DOHH2 (cell line): ENCODE measurements around the gene TGM6.

ENCODE experiments used
- H3F3A ChIP-seq: fragments of 200-600 bp; sonication (generic), shearing (Covaris generic); 2 replicates; pipeline ENCODE4 v1.6.0; 2016; ENCODE audit warnings: antibody characterized with exemption, mild to moderate bottlenecking; ENCODE audit not compliant: control insufficient read depth, insufficient read depth
- H3K27ac ChIP-seq: fragments of 200-600 bp; sonication (generic); 2 replicates; pipeline ENCODE4 v1.5.1; 2014; ENCODE audit warnings: low read depth, mild to moderate bottlenecking, low read length, moderate library complexity
- H3K27me3 ChIP-seq: fragments of 200-600 bp; sonication (generic); 2 replicates; pipeline ENCODE4 v1.6.1; 2014; ENCODE audit warnings: mild to moderate bottlenecking, low read length, mixed read lengths; ENCODE audit not compliant: control insufficient read depth
- H3K36me3 ChIP-seq: fragments of 200-600 bp; sonication (generic); 2 replicates; pipeline ENCODE4 v1.6.1; 2014; ENCODE audit warnings: mild to moderate bottlenecking, low read length, moderate library complexity, mixed read lengths; ENCODE audit not compliant: control insufficient read depth
- H3K4me1 ChIP-seq: fragments of 200-600 bp; sonication (generic); 2 replicates; pipeline ENCODE4 v1.6.1; 2014; ENCODE audit warnings: mild to moderate bottlenecking, low read length, mixed read lengths; ENCODE audit not compliant: control insufficient read depth
- H3K4me2 ChIP-seq: fragments of 200-600 bp; sonication (generic); 2 replicates; pipeline ENCODE4 v1.6.0; 2014; ENCODE audit warnings: mild to moderate bottlenecking, low read length, moderate library complexity
- H3K4me3 ChIP-seq: fragments of 200-600 bp; sonication (generic); 2 replicates; pipeline ENCODE4 v1.5.1; 2014; ENCODE audit warnings: mild to moderate bottlenecking, low read length, mixed read lengths
- H3K79me2 ChIP-seq: fragments of 200-600 bp; sonication (generic); 2 replicates; pipeline ENCODE4 v1.6.1; 2014; ENCODE audit warnings: mild to moderate bottlenecking, low read length, mixed read lengths; ENCODE audit not compliant: control insufficient read depth
- H3K9me2 ChIP-seq: fragments of 200-600 bp; sonication (generic); replicated peaks from 2 replicates; pipeline ENCODE4 v1.6.1; 2014; ENCODE audit warnings: mild to moderate bottlenecking, low read length, mixed read lengths; ENCODE audit not compliant: control insufficient read depth
- H3K9me3 ChIP-seq: fragments of 200-600 bp; sonication (generic); 2 replicates; pipeline ENCODE4 v1.6.1; 2014; ENCODE audit warnings: antibody characterized with exemption, low read length, mixed read lengths; ENCODE audit not compliant: control insufficient read depth, insufficient read depth
- H4K20me1 ChIP-seq: fragments of 200-600 bp; sonication (generic); 2 replicates; pipeline ENCODE4 v1.6.0; 2014; ENCODE audit warnings: low read depth, mild to moderate bottlenecking, antibody characterized with exemption, low read length, moderate library complexity; ENCODE audit not compliant: control insufficient read depth, insufficient read depth
- EZH2phosphoT487 ChIP-seq: fragments of 200-600 bp; sonication (generic); IDR thresholded peaks from 2 replicates; pipeline ENCODE4 v1.6.1; 2017; ENCODE audit warnings: borderline replicate concordance, mild to moderate bottlenecking, antibody characterized with exemption, low read length, moderate library complexity, mixed read lengths
- TF ChIP-seq, protein P1 (sequence below): fragments of 200-600 bp; sonication (generic); IDR thresholded peaks from one replicate; pipeline ENCODE4 v1.5.1; 2014; ENCODE audit warnings: antibody characterized with exemption, mild to moderate bottlenecking, low read depth, low read length; ENCODE audit not compliant: poor library complexity, severe bottlenecking

The TGM6 gene

DNA sequence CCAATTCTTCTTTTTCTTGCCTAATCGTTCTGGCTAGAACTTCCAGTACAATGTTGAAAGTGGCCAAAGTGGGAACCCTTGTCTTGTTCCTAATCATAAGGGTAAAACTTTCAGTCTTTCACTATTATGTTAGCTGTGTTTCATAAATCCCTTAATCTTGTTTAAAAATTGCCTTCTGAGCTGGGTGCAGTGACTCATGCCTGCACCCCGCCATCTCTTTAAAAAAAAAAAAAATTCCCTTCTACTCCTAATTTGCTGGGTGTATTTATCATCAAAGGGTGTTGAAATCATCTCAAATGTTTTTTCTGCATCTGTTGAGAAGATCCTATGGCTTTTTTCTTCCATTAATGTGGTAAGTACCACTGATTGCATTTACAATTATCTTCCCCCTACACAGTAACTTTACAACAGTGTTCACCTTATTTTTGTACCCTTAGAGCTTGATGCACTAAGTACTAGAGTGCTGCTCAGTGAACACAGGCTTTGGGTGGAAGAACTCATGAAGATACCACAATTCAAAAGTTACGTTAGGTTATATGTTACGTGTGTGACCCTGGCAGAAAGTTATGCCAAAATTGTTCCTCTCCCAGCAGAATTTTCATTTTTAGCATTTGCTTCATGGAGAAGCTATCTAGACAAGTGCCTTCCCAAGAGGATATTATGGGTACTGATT lies 80.2 kb downstream of the TGM6 start:
- H3K79me2 ChIP-seq, result peaks cover 9% of the 10 kb centered on the region
- H3F3A ChIP-seq, result peaks cover 89% of the 10 kb centered on the region
- H3K4me1 ChIP-seq, result 0 out of 2 replicates have a peak, but pooled peaks cover 4% of the 10 kb centered on the region
- no peak overlapping the region for H3K4me3 ChIP-seq
- no peak overlapping the region for H3K27ac ChIP-seq
- no peaks in the 10 kb centered on the region for H3K27me3 ChIP-seq
- peaks cover 77% of the 10 kb centered on the region for H3K36me3 ChIP-seq
- no peaks in the 10 kb centered on the region for H3K9me2 ChIP-seq
- H3K9me3 ChIP-seq, result no peaks in the 10 kb centered on the region
- peaks cover 28% of the 10 kb centered on the region; the same call in 1 of the 2 replicates for H4K20me1 ChIP-seq
- H3K4me2 ChIP-seq, result no peak overlapping the region
- TF ChIP-seq, protein P1, sequence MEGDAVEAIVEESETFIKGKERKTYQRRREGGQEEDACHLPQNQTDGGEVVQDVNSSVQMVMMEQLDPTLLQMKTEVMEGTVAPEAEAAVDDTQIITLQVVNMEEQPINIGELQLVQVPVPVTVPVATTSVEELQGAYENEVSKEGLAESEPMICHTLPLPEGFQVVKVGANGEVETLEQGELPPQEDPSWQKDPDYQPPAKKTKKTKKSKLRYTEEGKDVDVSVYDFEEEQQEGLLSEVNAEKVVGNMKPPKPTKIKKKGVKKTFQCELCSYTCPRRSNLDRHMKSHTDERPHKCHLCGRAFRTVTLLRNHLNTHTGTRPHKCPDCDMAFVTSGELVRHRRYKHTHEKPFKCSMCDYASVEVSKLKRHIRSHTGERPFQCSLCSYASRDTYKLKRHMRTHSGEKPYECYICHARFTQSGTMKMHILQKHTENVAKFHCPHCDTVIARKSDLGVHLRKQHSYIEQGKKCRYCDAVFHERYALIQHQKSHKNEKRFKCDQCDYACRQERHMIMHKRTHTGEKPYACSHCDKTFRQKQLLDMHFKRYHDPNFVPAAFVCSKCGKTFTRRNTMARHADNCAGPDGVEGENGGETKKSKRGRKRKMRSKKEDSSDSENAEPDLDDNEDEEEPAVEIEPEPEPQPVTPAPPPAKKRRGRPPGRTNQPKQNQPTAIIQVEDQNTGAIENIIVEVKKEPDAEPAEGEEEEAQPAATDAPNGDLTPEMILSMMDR, result no peak
- no peak for TF ChIP-seq EZH2phosphoT487

GRCh38 chr20:2462484-2462883 lies 81.8 kb downstream of the TGM6 start:
- H3K4me2 ChIP-seq, result no peak overlapping the region
- peaks cover 37% of the 10 kb centered on the region for H4K20me1 ChIP-seq
- H3K36me3 ChIP-seq, result peaks cover 93% of the 10 kb centered on the region
- H3K4me1 ChIP-seq, result peaks cover 10% of the 10 kb centered on the region
- H3K79me2 ChIP-seq, result peaks cover 25% of the 10 kb centered on the region
- peaks cover 86% of the 10 kb centered on the region for H3F3A ChIP-seq
- H3K9me2 ChIP-seq, result no peaks in the 10 kb centered on the region
- TF ChIP-seq, protein P1, result no peak
- TF ChIP-seq EZH2phosphoT487, result no peak
- no peaks in the 10 kb centered on the region for H3K9me3 ChIP-seq
- H3K4me3 ChIP-seq, result no peak overlapping the region
- H3K27me3 ChIP-seq, result no peaks in the 10 kb centered on the region
- H3K27ac ChIP-seq, result no peak overlapping the region

DNA sequence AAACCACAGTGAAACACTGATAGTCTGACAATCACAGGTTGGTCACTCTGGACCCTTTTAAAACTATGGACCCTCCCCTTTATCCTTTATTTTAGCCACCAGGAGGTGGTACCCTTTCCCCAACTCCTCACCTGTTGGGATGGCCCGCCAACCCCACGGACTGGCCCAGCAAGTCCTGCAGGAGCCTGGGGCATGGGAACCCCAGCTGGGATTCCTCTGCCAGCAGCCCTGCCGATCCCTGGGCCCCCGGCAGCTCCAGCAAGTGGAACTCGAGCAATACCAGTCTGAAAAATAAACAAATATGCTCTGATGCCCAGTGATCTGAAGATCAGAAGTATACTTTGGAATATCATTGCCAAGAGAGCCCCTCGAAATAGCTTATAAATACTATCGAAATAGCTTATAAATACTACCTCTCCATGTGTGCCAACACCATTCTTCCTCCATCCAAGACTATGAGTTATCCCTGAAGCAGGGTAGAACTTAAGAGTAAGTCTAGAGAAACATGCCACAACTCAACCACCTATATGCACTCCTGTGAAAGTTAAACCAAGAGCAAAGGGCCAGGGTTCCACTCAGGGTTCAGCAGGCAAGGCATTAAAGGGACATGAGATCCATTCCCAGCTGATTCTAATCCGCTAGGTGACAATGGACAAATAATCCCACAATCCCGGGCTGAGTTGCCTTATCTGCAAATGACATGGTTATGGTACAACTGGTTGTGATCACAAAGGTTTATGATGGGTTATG lies 83.1 kb downstream of the TGM6 start:
- no peaks in the 10 kb centered on the region for H3K9me2 ChIP-seq
- peaks cover 19% of the 10 kb centered on the region for H3K4me1 ChIP-seq
- no peak overlapping the region for H3K4me3 ChIP-seq
- peaks cover 81% of the 10 kb centered on the region for H3F3A ChIP-seq
- H3K79me2 ChIP-seq, result peaks cover 38% of the 10 kb centered on the region
- no peak overlapping the region for H3K27ac ChIP-seq
- no peak overlapping the region for H3K4me2 ChIP-seq
- no peaks in the 10 kb centered on the region for H3K27me3 ChIP-seq
- peaks cover 51% of the 10 kb centered on the region for H4K20me1 ChIP-seq
- TF ChIP-seq EZH2phosphoT487, result no peak
- TF ChIP-seq, protein P1, result no peak
- H3K9me3 ChIP-seq, result no peaks in the 10 kb centered on the region
- H3K36me3 ChIP-seq, result peaks cover 99% of the 10 kb centered on the region
